Body of pancreas (tissue), 4 donors: ENCODE data around the gene OR8D1.

Experiments
- CTCF ChIP-seq, 7 experiments: fragments of 450-650 bp in 4 of 7; fragments of 200-600 bp in 3 of 7; sonication (generic) in 3 of 7; IDR thresholded peaks; one replicate each; pipeline ENCODE4 v1.5.1; 2016 to 2019; ENCODE audit warnings: antibody characterized with exemption in 7 of 7
- POLR2A ChIP-seq, 3 donors: fragments of 450-650 bp; IDR thresholded peaks; one replicate each; pipeline ENCODE4 v1.6.1; 2016; ENCODE audit warnings: antibody characterized with exemption in 3 of 3, mild to moderate bottlenecking in 2 of 3

DNA sequence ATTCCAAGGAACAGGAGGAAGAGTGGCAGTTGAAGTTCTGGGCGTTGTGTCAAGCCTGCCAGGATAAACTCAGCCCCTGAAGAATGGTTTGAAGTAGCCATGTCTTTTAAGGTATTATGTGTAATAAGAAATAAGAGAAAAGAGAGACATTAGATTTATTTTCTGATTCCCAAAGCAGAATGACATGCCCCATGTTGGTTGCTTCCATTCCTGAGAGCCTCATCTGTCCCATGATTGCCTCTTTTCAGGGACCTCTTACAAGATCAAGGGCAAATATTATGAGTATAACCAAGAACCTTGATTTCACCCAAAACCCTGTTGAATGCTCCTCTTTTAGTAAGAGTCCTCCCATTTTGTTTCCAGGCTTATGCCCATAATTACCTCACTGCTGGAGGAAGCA lies 6.3 kb upstream of the OR8D1 start, which contains the start of gene OR8D2:
- TF ChIP-seq CTCF (IDR thresholded peaks at IDR 0.05) (no peak), POLR2A (IDR thresholded peaks at IDR 0.05) (no peak)
